Measurements from ENCODE around the gene ASPA.
"Not testable (repeated sequence)": the region's sequence is repeated elsewhere in the genome, so short reads cannot be mapped to it uniquely, and the experiment has no call there.

The ASPA gene

GRCh38 chr17:3507071-3507470 is 31.3 kb downstream of the ASPA start:
- in situ Hi-C loops (cut with HindIII; ENCODE audit: low sequenced_read_pairs), result no loop called here

- in situ Hi-C loops (cut with HindIII; ENCODE audit: low sequenced_read_pairs), result no loop called here
Measured at GRCh38 chr17:3507869-3508268, 32.1 kb downstream of the ASPA start.

GRCh38 chr17:3510090-3510489 is 34.3 kb downstream of the ASPA start:
- in situ Hi-C loops (cut with HindIII; ENCODE audit: low sequenced_read_pairs), result no loop called here

GRCh38 chr17:3511852-3512504 is 36.2 kb downstream of the ASPA start:
- in situ Hi-C loops (cut with HindIII; ENCODE audit: low sequenced_read_pairs), result no loop called here

- in situ Hi-C loops (cut with HindIII; ENCODE audit: low sequenced_read_pairs), result no loop called here
Measured at GRCh38 chr17:3512505-3513171, 36.8 kb downstream of the ASPA start.

- in situ Hi-C loops (cut with HindIII; ENCODE audit: low sequenced_read_pairs), result no loop called here
Measured at GRCh38 chr17:3513305-3514035, 37.7 kb downstream of the ASPA start.

GRCh38 chr17:3514167-3514566 is 38.4 kb downstream of the ASPA start:
- in situ Hi-C loops (cut with HindIII; ENCODE audit: low sequenced_read_pairs), result not testable (repeated sequence)

- in situ Hi-C loops (cut with HindIII; ENCODE audit: low sequenced_read_pairs), result no loop called here
Measured at GRCh38 chr17:3514873-3515272, 39.1 kb downstream of the ASPA start.

- in situ Hi-C loops (cut with HindIII; ENCODE audit: low sequenced_read_pairs), result not testable (repeated sequence)
Measured at GRCh38 chr17:3519472-3519871, 43.7 kb downstream of the ASPA start.

GRCh38 chr17:3524024-3524423 is 48.2 kb downstream of the ASPA start:
- in situ Hi-C loops (cut with HindIII; ENCODE audit: low sequenced_read_pairs), result no loop called here

- in situ Hi-C loops (cut with HindIII; ENCODE audit: low sequenced_read_pairs), result no loop called here
Measured at GRCh38 chr17:3526491-3526890, 50.7 kb downstream of the ASPA start.

- in situ Hi-C loops (cut with HindIII; ENCODE audit: low sequenced_read_pairs), result no loop called here
Measured at GRCh38 chr17:3526971-3527370, 51.2 kb downstream of the ASPA start.

GRCh38 chr17:3527468-3527867 is 51.7 kb downstream of the ASPA start:
- in situ Hi-C loops (cut with HindIII; ENCODE audit: low sequenced_read_pairs), result no loop called here

- in situ Hi-C loops (cut with HindIII; ENCODE audit: low sequenced_read_pairs), result no loop called here
Measured at GRCh38 chr17:3527896-3528295, 52.1 kb downstream of the ASPA start.

- in situ Hi-C loops (cut with HindIII; ENCODE audit: low sequenced_read_pairs), result no loop called here
Measured at GRCh38 chr17:3528403-3528851, 52.6 kb downstream of the ASPA start.

GRCh38 chr17:3528880-3529511 is 53.2 kb downstream of the ASPA start:
- in situ Hi-C loops (cut with HindIII; ENCODE audit: low sequenced_read_pairs), result no loop called here

GRCh38 chr17:3529817-3530741 is 54.3 kb downstream of the ASPA start:
- in situ Hi-C loops (cut with HindIII; ENCODE audit: low sequenced_read_pairs), result no loop called here

GRCh38 chr17:3531266-3532101 is 55.7 kb downstream of the ASPA start:
- in situ Hi-C loops (cut with HindIII; ENCODE audit: low sequenced_read_pairs), result no loop called here

GRCh38 chr17:3532106-3532858 is 56.5 kb downstream of the ASPA start:
- in situ Hi-C loops (cut with HindIII; ENCODE audit: low sequenced_read_pairs), result no loop called here

Data from DLD1 (cell line).